Measurements from ENCODE around the gene HBG2. TPM values are rescaled to one million over a fixed set of nuclear protein-coding genes. Genes with fewer than 3 reads are reported as not detected.

Gene HBG2
- total and polyA plus RNA-seq, 10 of the 15 experiments (the other 5 are each of a cell fraction or from before 2014, with no cell fraction given): 1.1 to 8.3 (median 2.9) TPM; not detected in 5

- TF ChIP-seq PML (IDR thresholded peaks at IDR 0.05; ENCODE audit: low read length) (no peak), IKZF2 (IDR thresholded peaks at IDR 0.05) (no peak), CEBPB (IDR thresholded peaks at IDR 0.05; ENCODE audit: borderline replicate concordance in 1 of 2, low read depth in 2 of 2, low read length in 2 of 2) (no peak)
These were observed 10.8 kb downstream of the HBG2 start (continued) for GRCh38 chr11:5243816-5244180.

GRCh38 chr11:5242933-5243815 lies 11.4 kb downstream of the HBG2 start:
- intact Hi-C loops (cut with micrococcal nuclease; ENCODE audit: unreplicated experiment) (no loop called here), in situ Hi-C loops (cut with MboI) (no loop called here)
- TF ChIP-seq ZBTB4 (CRISPR knock-in tag; IDR thresholded peaks at IDR 0.05): no peak
- peak in 1 of 2 experiments; percentile 47; a peak in 1 of 4 replicates for TF ChIP-seq BHLHE40 (IDR thresholded peaks at IDR 0.05; ENCODE audit: borderline replicate concordance in 1 of 2, low read depth in 2 of 2, low read length in 1 of 2)
- no peak for FAIRE-seq
- H3K4me3 ChIP-seq: no peak overlapping the region
- H4K20me1 ChIP-seq (ENCODE audit: control insufficient read depth, insufficient read depth): no peaks in the 10 kb centered on the region
- ChIA-PET CTCF (interaction anchor here (0.6 kb wide), 1 partner anchor 358 kb away, joined by 3 read pairs; no protein-coding TSS in a partner anchor), POLR2A (no interaction called here), SMC1A (ENCODE audit: uncharacterized antibody, unreplicated experiment) (no interaction called here), RAD21 (ENCODE audit: unreplicated experiment) (no interaction called here)
- H3K9me3 ChIP-seq (replicated peaks; ENCODE audit: control insufficient read depth, insufficient read depth, low read length): no peaks in the 10 kb centered on the region
- H3K27ac ChIP-seq (ENCODE audit: control insufficient read depth, insufficient read depth): no peak overlapping the region
- peak; percentile 40; the same call in 1 of the 3 replicates for ATAC-seq
- no peak overlapping the region for H3K9ac ChIP-seq (ENCODE audit: control insufficient read depth, insufficient read depth, low read length)
- 7% methylated on average over 7 of the region's 7 CpGs for WGBS (ENCODE audit: insufficient coverage, insufficient replicate concordance, low lambda C conversion rate, missing lambda C conversion rate)
- H3K79me2 ChIP-seq (ENCODE audit: control insufficient read depth, insufficient read depth, low read length): no peaks in the 10 kb centered on the region
- peaks cover 0 to 2% of the 10 kb centered on the region in 2 experiments; a peak in 2 of 4 replicates for H3K27me3 ChIP-seq (replicated peaks in 1 of 2; ENCODE audit: control insufficient read depth in 2 of 2, insufficient read depth in 2 of 2, low read length in 1 of 2)
- no TSS peak for BruUV-seq (replicated peaks)
- no peak overlapping the region for H3K4me2 ChIP-seq (ENCODE audit: control insufficient read depth, insufficient read depth)
- H3K36me3 ChIP-seq (ENCODE audit: control insufficient read depth in 2 of 2, insufficient read depth in 2 of 2, low read length in 1 of 2): no peaks in the 10 kb centered on the region
- H2AFZ ChIP-seq (ENCODE audit: control insufficient read depth, low read depth, low read length): no peak overlapping the region
- DNase-seq (ENCODE audit: low read depth, low spot score): no peak
- H3K4me1 ChIP-seq (ENCODE audit: control insufficient read depth, insufficient read depth, low read length): no peaks in the 10 kb centered on the region

All from GM12878 (cell line).